SK-N-SH treated with all-trans-retinoic acid at 6 μM for 48 hours (cell line): ENCODE results near the gene CNTN1.

Experiments used
- OSR1 ChIP-seq: fragments of 250-450 bp; sonication (Bioruptor Pico); IDR thresholded peaks from 2 replicates; pipeline ENCODE4 v1.8.0; 2022; ENCODE audit warnings: moderate library complexity, mild to moderate bottlenecking, inconsistent platforms
- ZFP3 ChIP-seq: fragments of 250-450 bp; sonication (Bioruptor Pico); IDR thresholded peaks from 2 replicates; pipeline ENCODE4 v1.5.0; 2020; ENCODE audit warnings: mild to moderate bottlenecking, moderate library complexity
- ZNF565 ChIP-seq: fragments of 450-650 bp; formaldehyde crosslinking; conservative IDR thresholded peaks from 2 replicates; pipeline ENCODE4 v1.5.0; 2020; ENCODE audit warnings: low read depth, mild to moderate bottlenecking, moderate library complexity
- ZNF70 ChIP-seq: fragments of 450-650 bp; formaldehyde crosslinking; IDR thresholded peaks from 2 replicates; pipeline ENCODE4 v1.5.0; 2020; ENCODE audit warnings: mild to moderate bottlenecking, moderate library complexity

DNA sequence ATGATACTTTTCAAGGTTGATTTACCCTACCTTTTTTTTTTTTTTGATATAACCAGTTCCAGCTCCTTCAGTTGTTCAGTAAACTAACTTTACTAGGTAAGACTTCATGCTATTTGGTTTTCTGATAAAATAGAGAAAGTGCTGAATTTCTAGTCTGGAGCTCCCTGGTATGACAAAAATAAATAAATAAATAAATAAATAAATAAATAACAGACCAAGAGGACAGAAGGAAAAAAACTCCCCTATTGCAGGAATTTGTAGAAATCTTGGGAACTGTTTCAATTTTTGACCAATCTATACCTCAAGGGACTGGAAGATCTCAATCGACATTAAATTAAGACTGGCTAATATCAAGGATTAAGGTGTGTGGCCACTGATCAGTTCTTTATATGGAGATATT lies 265.2 kb downstream of the CNTN1 start:
- no peak for TF ChIP-seq OSR1 (CRISPR knock-in tag)
- no peak for TF ChIP-seq ZNF565 (CRISPR knock-in tag)
- TF ChIP-seq ZNF70 (CRISPR knock-in tag) = no peak
- TF ChIP-seq ZFP3 = no peak
